ENCODE measurements around the gene BICDL2.

BICDL2 gene

GRCh38 chr16:3029491-3030221 lies 7.1 kb downstream of the BICDL2 start:
- H3K4me1 ChIP-seq (ENCODE audit: insufficient read depth, low read length, poor library complexity, severe bottlenecking) = no peaks in the 10 kb centered on the region
- no peaks in the 10 kb centered on the region for H3K9me3 ChIP-seq (ENCODE audit: insufficient read depth, low read depth, low read length)
- H2AFZ ChIP-seq (ENCODE audit: low read length) = no peak overlapping the region
- H3F3A ChIP-seq (ENCODE audit: low read depth) = no peaks in the 10 kb centered on the region
- no peak overlapping the region for H3K9ac ChIP-seq (ENCODE audit: low read depth, low read length, poor library complexity, severe bottlenecking)
- H4K20me1 ChIP-seq (ENCODE audit: insufficient read depth, low read length, poor library complexity, severe bottlenecking) = no peaks in the 10 kb centered on the region
- no peak overlapping the region for H3K4me2 ChIP-seq (ENCODE audit: low read depth, low read length, poor library complexity, severe bottlenecking)
- H3K36me3 ChIP-seq (ENCODE audit: insufficient read depth, low read length) = no peaks in the 10 kb centered on the region
- H3K4me3 ChIP-seq (ENCODE audit: low read length, poor library complexity, severe bottlenecking) = no peak overlapping the region
- H3K9me2 ChIP-seq (replicated peaks; ENCODE audit: low read depth, low read length) = no peaks in the 10 kb centered on the region
- no peak for TF ChIP-seq CTCF (conservative IDR thresholded peaks at IDR 0.05; ENCODE audit: low read length)
- TF ChIP-seq EZH2phosphoT487 (IDR thresholded peaks at IDR 0.05; ENCODE audit: borderline replicate concordance) = no peak
- no peaks in the 10 kb centered on the region for H3K27me3 ChIP-seq (ENCODE audit: insufficient read depth, low read length, poor library complexity, severe bottlenecking)
- no peaks in the 10 kb centered on the region for H3K79me2 ChIP-seq (ENCODE audit: insufficient read depth, low read length)

GRCh38 chr16:3028716-3029319 lies 7.9 kb downstream of the BICDL2 start:
- Histone ChIP-seq H3K27me3 (ENCODE audit: insufficient read depth, low read length, poor library complexity, severe bottlenecking) (no peaks in the 10 kb centered on the region), H3F3A (ENCODE audit: low read depth) (no peaks in the 10 kb centered on the region)

GRCh38 chr16:3027983-3028715 lies 8.6 kb downstream of the BICDL2 start:
- Histone ChIP-seq H3K9ac (ENCODE audit: low read depth, low read length, poor library complexity, severe bottlenecking) (no peak overlapping the region), H3K4me2 (ENCODE audit: low read depth, low read length, poor library complexity, severe bottlenecking) (no peak overlapping the region)
- TF ChIP-seq CTCF (conservative IDR thresholded peaks at IDR 0.05; ENCODE audit: low read length) (peak; percentile 49), EZH2phosphoT487 (IDR thresholded peaks at IDR 0.05; ENCODE audit: borderline replicate concordance) (no peak)

More at GRCh38 chr16:3028716-3029319, 7.9 kb downstream of the BICDL2 start:
- no peak for TF ChIP-seq CTCF (conservative IDR thresholded peaks at IDR 0.05; ENCODE audit: low read length)
- TF ChIP-seq EZH2phosphoT487 (IDR thresholded peaks at IDR 0.05; ENCODE audit: borderline replicate concordance) = no peak
- no peaks in the 10 kb centered on the region for H4K20me1 ChIP-seq (ENCODE audit: insufficient read depth, low read length, poor library complexity, severe bottlenecking)
- H3K4me1 ChIP-seq (ENCODE audit: insufficient read depth, low read length, poor library complexity, severe bottlenecking) = no peaks in the 10 kb centered on the region
- no peaks in the 10 kb centered on the region; the same call in 1 of the 2 replicates for H3K79me2 ChIP-seq (ENCODE audit: insufficient read depth, low read length)
- no peak overlapping the region for H3K9ac ChIP-seq (ENCODE audit: low read depth, low read length, poor library complexity, severe bottlenecking)
- H2AFZ ChIP-seq (ENCODE audit: low read length) = no peak overlapping the region
- no peaks in the 10 kb centered on the region for H3K36me3 ChIP-seq (ENCODE audit: insufficient read depth, low read length)
- no peak overlapping the region for H3K4me2 ChIP-seq (ENCODE audit: low read depth, low read length, poor library complexity, severe bottlenecking)
- H3K9me2 ChIP-seq (replicated peaks; ENCODE audit: low read depth, low read length) = no peaks in the 10 kb centered on the region
- H3K4me3 ChIP-seq (ENCODE audit: low read length, poor library complexity, severe bottlenecking) = no peak overlapping the region
- H3K9me3 ChIP-seq (ENCODE audit: insufficient read depth, low read depth, low read length) = no peaks in the 10 kb centered on the region

More at GRCh38 chr16:3027983-3028715, 8.6 kb downstream of the BICDL2 start:
- peaks cover 3% of the 10 kb centered on the region for H3K79me2 ChIP-seq (ENCODE audit: insufficient read depth, low read length)
- H3K27me3 ChIP-seq (ENCODE audit: insufficient read depth, low read length, poor library complexity, severe bottlenecking) = no peaks in the 10 kb centered on the region
- H3F3A ChIP-seq (ENCODE audit: low read depth) = no peaks in the 10 kb centered on the region
- no peaks in the 10 kb centered on the region for H3K36me3 ChIP-seq (ENCODE audit: insufficient read depth, low read length)
- H2AFZ ChIP-seq (ENCODE audit: low read length) = no peak overlapping the region
- H3K4me3 ChIP-seq (ENCODE audit: low read length, poor library complexity, severe bottlenecking) = no peak overlapping the region
- no peaks in the 10 kb centered on the region for H3K4me1 ChIP-seq (ENCODE audit: insufficient read depth, low read length, poor library complexity, severe bottlenecking)
- no peaks in the 10 kb centered on the region for H3K9me2 ChIP-seq (replicated peaks; ENCODE audit: low read depth, low read length)
- no peaks in the 10 kb centered on the region for H4K20me1 ChIP-seq (ENCODE audit: insufficient read depth, low read length, poor library complexity, severe bottlenecking)
- H3K9me3 ChIP-seq (ENCODE audit: insufficient read depth, low read depth, low read length) = no peaks in the 10 kb centered on the region

Data from Loucy (cell line).